ENCODE data around the gene SUSD5.
"Not testable (repeated sequence)": the region's sequence is repeated elsewhere in the genome, so short reads cannot be mapped to it uniquely, and the experiment has no call there.

The SUSD5 gene

GRCh38 chr3:33115024-33115768 is 103.4 kb downstream of the SUSD5 start:
- DNase-seq (ENCODE audit: low read depth in 2 of 2): no peak

GRCh38 chr3:33114622-33115023 is 104.0 kb downstream of the SUSD5 start:
- DNase-seq (ENCODE audit: low read depth in 2 of 2): no peak

- DNase-seq (ENCODE audit: low read depth in 2 of 2): peak; percentile 64 to 86
These were observed 104.6 kb downstream of the SUSD5 start, which contains the start of gene CRTAP for GRCh38 chr3:33113772-33114621. Gene CRTAP (plus strand): TSS chr3:33114014. CDS start chr3:33114078, 64 bp downstream.

- no peak for DNase-seq (ENCODE audit: low read depth in 2 of 2)
These were observed 107.0 kb downstream of the SUSD5 start for GRCh38 chr3:33111581-33111980.

- not testable (repeated sequence) for DNase-seq (ENCODE audit: low read depth in 2 of 2)
These were observed 111.8 kb downstream of the SUSD5 start for GRCh38 chr3:33106854-33107253.

- DNase-seq (ENCODE audit: low read depth in 2 of 2): no peak
These were observed 113.2 kb downstream of the SUSD5 start for GRCh38 chr3:33105341-33105948.

- DNase-seq (ENCODE audit: low read depth in 2 of 2): no peak
These were observed 113.8 kb downstream of the SUSD5 start for GRCh38 chr3:33104803-33105202.

GRCh38 chr3:33103480-33103879 is 115.1 kb downstream of the SUSD5 start:
- no peak for DNase-seq (ENCODE audit: low read depth in 2 of 2)

GRCh38 chr3:33103034-33103433 is 115.6 kb downstream of the SUSD5 start:
- DNase-seq (ENCODE audit: low read depth in 2 of 2): no peak

- DNase-seq (ENCODE audit: low read depth in 2 of 2): no peak
These were observed 118.4 kb downstream of the SUSD5 start for GRCh38 chr3:33100229-33100628.
